ENCODE data around the gene CENPN. TPM values are rescaled to one million over a fixed set of nuclear protein-coding genes. Genes with fewer than 3 reads are reported as not detected.

Gene CENPN
- total and polyA plus RNA-seq, 10 of the 15 experiments (the other 5 are each of a cell fraction or from before 2014, with no cell fraction given) = 39.8 to 143 (median 66.8) TPM

DNA sequence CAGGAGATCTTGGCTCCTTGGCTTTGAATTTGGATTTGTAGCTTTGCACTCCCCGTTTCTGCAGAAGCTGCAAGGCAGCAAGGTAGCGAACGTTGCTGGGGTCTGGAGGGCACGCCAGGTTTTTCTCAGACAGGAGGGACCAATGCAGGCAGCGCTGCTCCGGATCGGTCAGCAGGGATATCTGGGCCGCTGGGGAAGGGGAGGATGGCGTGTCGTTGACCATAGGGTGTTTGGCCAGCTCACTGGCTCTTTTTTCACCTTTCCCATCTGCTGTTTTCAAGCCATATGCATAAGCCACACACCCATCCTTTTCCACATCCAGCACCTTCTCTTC lies 54.3 kb downstream of the CENPN start:
- no peaks in the 10 kb centered on the region for H3K79me2 ChIP-seq (ENCODE audit: control insufficient read depth, insufficient read depth, low read length)
- no peak for DNase-seq (ENCODE audit: low read depth, low spot score)
- no peak for ATAC-seq
- 74% methylated on average over 10 of the region's 10 CpGs for WGBS (ENCODE audit: insufficient coverage, insufficient replicate concordance, low lambda C conversion rate, missing lambda C conversion rate)
- intact Hi-C loops (cut with micrococcal nuclease; ENCODE audit: unreplicated experiment) (no loop called here), in situ Hi-C loops (cut with MboI) (no loop called here)
- no peak overlapping the region for H2AFZ ChIP-seq (ENCODE audit: control insufficient read depth, low read depth, low read length)
- RAD21 ChIA-PET (ENCODE audit: unreplicated experiment) = no interaction called here
- POLR2A ChIA-PET = no interaction called here
- no peaks in the 10 kb centered on the region for H3K9me3 ChIP-seq (replicated peaks; ENCODE audit: control insufficient read depth, insufficient read depth, low read length)
- no peak overlapping the region for H3K4me3 ChIP-seq
- H3K4me2 ChIP-seq (ENCODE audit: control insufficient read depth, insufficient read depth) = no peak overlapping the region
- SMC1A ChIA-PET (ENCODE audit: uncharacterized antibody, unreplicated experiment) = no interaction called here
- H3K27me3 ChIP-seq (replicated peaks in 1 of 2; ENCODE audit: control insufficient read depth in 2 of 2, insufficient read depth in 2 of 2, low read length in 1 of 2) = no peaks in the 10 kb centered on the region
- H3K4me1 ChIP-seq (ENCODE audit: control insufficient read depth, insufficient read depth, low read length) = no peaks in the 10 kb centered on the region
- no TSS peak for BruUV-seq (replicated peaks)
- H3K36me3 ChIP-seq (ENCODE audit: control insufficient read depth in 2 of 2, insufficient read depth in 2 of 2, low read length in 1 of 2) = no peaks in the 10 kb centered on the region
- CTCF ChIA-PET = no interaction called here
- TF ChIP-seq, protein P1, sequence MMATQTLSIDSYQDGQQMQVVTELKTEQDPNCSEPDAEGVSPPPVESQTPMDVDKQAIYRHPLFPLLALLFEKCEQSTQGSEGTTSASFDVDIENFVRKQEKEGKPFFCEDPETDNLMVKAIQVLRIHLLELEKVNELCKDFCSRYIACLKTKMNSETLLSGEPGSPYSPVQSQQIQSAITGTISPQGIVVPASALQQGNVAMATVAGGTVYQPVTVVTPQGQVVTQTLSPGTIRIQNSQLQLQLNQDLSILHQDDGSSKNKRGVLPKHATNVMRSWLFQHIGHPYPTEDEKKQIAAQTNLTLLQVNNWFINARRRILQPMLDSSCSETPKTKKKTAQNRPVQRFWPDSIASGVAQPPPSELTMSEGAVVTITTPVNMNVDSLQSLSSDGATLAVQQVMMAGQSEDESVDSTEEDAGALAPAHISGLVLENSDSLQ (IDR thresholded peaks at IDR 0.05) = no peak
- no peak for TF ChIP-seq SMAD1 (IDR thresholded peaks at IDR 0.05; ENCODE audit: low read depth, partially characterized antibody)
- no peak for TF ChIP-seq IKZF1 (conservative IDR thresholded peaks at IDR 0.05)
- TF ChIP-seq, protein P2, sequence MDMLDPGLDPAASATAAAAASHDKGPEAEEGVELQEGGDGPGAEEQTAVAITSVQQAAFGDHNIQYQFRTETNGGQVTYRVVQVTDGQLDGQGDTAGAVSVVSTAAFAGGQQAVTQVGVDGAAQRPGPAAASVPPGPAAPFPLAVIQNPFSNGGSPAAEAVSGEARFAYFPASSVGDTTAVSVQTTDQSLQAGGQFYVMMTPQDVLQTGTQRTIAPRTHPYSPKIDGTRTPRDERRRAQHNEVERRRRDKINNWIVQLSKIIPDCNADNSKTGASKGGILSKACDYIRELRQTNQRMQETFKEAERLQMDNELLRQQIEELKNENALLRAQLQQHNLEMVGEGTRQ (IDR thresholded peaks at IDR 0.05; ENCODE audit: borderline replicate concordance, low read depth, low read length) = no peak
- TF ChIP-seq POLR2A (IDR thresholded peaks at IDR 0.05; ENCODE audit: low read depth, low read length) = no peak
- TF ChIP-seq RAD21 (IDR thresholded peaks at IDR 0.05; ENCODE audit: insufficient read depth, low read depth, low read length) = no peak
- no peak for TF ChIP-seq FOXM1 (IDR thresholded peaks at IDR 0.05; ENCODE audit: low read depth, low read length)
- TF ChIP-seq CBX3 (IDR thresholded peaks at IDR 0.05; ENCODE audit: borderline replicate concordance, low read depth) = no peak
- TF ChIP-seq, protein P3, sequence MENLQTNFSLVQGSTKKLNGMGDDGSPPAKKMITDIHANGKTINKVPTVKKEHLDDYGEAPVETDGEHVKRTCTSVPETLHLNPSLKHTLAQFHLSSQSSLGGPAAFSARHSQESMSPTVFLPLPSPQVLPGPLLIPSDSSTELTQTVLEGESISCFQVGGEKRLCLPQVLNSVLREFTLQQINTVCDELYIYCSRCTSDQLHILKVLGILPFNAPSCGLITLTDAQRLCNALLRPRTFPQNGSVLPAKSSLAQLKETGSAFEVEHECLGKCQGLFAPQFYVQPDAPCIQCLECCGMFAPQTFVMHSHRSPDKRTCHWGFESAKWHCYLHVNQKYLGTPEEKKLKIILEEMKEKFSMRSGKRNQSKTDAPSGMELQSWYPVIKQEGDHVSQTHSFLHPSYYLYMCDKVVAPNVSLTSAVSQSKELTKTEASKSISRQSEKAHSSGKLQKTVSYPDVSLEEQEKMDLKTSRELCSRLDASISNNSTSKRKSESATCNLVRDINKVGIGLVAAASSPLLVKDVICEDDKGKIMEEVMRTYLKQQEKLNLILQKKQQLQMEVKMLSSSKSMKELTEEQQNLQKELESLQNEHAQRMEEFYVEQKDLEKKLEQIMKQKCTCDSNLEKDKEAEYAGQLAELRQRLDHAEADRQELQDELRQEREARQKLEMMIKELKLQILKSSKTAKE (IDR thresholded peaks at IDR 0.05; ENCODE audit: low read depth, poor library complexity, severe bottlenecking) = no peak
- TF ChIP-seq ZBED1 (IDR thresholded peaks at IDR 0.05; ENCODE audit: borderline replicate concordance) = no peak
- no peak for TF ChIP-seq ZNF217 (IDR thresholded peaks at IDR 0.05)
- TF ChIP-seq TBL1XR1 (IDR thresholded peaks at IDR 0.05; ENCODE audit: low read depth, low read length) = no peak
- no peak for TF ChIP-seq BRCA1 (IDR thresholded peaks at IDR 0.05; ENCODE audit: low read depth, low read length)
- TF ChIP-seq, protein P4, sequence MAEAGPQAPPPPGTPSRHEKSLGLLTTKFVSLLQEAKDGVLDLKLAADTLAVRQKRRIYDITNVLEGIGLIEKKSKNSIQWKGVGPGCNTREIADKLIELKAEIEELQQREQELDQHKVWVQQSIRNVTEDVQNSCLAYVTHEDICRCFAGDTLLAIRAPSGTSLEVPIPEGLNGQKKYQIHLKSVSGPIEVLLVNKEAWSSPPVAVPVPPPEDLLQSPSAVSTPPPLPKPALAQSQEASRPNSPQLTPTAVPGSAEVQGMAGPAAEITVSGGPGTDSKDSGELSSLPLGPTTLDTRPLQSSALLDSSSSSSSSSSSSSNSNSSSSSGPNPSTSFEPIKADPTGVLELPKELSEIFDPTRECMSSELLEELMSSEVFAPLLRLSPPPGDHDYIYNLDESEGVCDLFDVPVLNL (IDR thresholded peaks at IDR 0.05; ENCODE audit: low read depth, low read length) = no peak
- no peak for TF ChIP-seq NFYA (IDR thresholded peaks at IDR 0.05; ENCODE audit: borderline replicate concordance, low read depth, low read length)
- no peak for TF ChIP-seq HDGF (IDR thresholded peaks at IDR 0.05)
- no peak for TF ChIP-seq SMAD5 (IDR thresholded peaks at IDR 0.05; ENCODE audit: low read depth)
- no peak for TF ChIP-seq NFYB (IDR thresholded peaks at IDR 0.05; ENCODE audit: insufficient read depth, low read depth, low read length)
- TF ChIP-seq FOS (IDR thresholded peaks at IDR 0.05; ENCODE audit: borderline replicate concordance, extremely low read depth, insufficient read length) = no peak
- no peak for TF ChIP-seq CHD4 (IDR thresholded peaks at IDR 0.05)
- H3K27ac ChIP-seq (ENCODE audit: control insufficient read depth, insufficient read depth) = no peak overlapping the region
- no peaks in the 10 kb centered on the region for H4K20me1 ChIP-seq (ENCODE audit: control insufficient read depth, insufficient read depth)
- H3K9ac ChIP-seq (ENCODE audit: control insufficient read depth, insufficient read depth, low read length) = no peak overlapping the region
- no peak for FAIRE-seq

Data from GM12878 (cell line).